ENCODE measurements around the gene ODAM. TPM values are rescaled to one million over a fixed set of nuclear protein-coding genes. Genes with fewer than 3 reads are reported as not detected.

The ODAM gene
- total RNA-seq, 1 donor from 2014 or later = not detected

Other genes with a start within 250 kb of the ODAM start
- not detected in 2 replicates for gene CSN2, start 230.0 kb upstream of the ODAM start, total RNA-seq
- not detected in 2 replicates for gene STATH, start 199.8 kb upstream of the ODAM start, total RNA-seq
- not detected in 2 replicates for gene HTN3, start 167.3 kb upstream of the ODAM start, total RNA-seq
- not detected in 2 replicates for gene HTN1, start 145.3 kb upstream of the ODAM start, total RNA-seq
- not detected in 2 replicates for gene PRR27, start 41.5 kb upstream of the ODAM start, total RNA-seq
- gene FDCSP, start 30.4 kb downstream of the ODAM start, total RNA-seq = not detected in 2 replicates
- gene CSN3, start 46.9 kb downstream of the ODAM start, total RNA-seq = not detected in 2 replicates
- not detected in 2 replicates for gene CABS1, start 139.3 kb downstream of the ODAM start, total RNA-seq
- gene SMR3A, start 165.0 kb downstream of the ODAM start, total RNA-seq = not detected in 2 replicates
- not detected in 2 replicates for gene SMR3B, start 187.4 kb downstream of the ODAM start, total RNA-seq
- gene OPRPN, start 202.2 kb downstream of the ODAM start, total RNA-seq = not detected in 2 replicates